DOHH2 (cell line): Measurements from ENCODE around the gene TPRG1L.
"Not testable (repeated sequence)": the region's sequence is repeated elsewhere in the genome, so short reads cannot be mapped to it uniquely, and the experiment has no call there.

ENCODE experiments used
- H3F3A ChIP-seq: fragments of 200-600 bp; sonication (generic), shearing (Covaris generic); 2 replicates; pipeline ENCODE4 v1.6.0; 2016; ENCODE audit warnings: antibody characterized with exemption, mild to moderate bottlenecking; ENCODE audit not compliant: control insufficient read depth, insufficient read depth
- H3K27ac ChIP-seq: fragments of 200-600 bp; sonication (generic); 2 replicates; pipeline ENCODE4 v1.5.1; 2014; ENCODE audit warnings: low read depth, mild to moderate bottlenecking, low read length, moderate library complexity
- H3K27me3 ChIP-seq: fragments of 200-600 bp; sonication (generic); 2 replicates; pipeline ENCODE4 v1.6.1; 2014; ENCODE audit warnings: mild to moderate bottlenecking, low read length, mixed read lengths; ENCODE audit not compliant: control insufficient read depth
- H3K36me3 ChIP-seq: fragments of 200-600 bp; sonication (generic); 2 replicates; pipeline ENCODE4 v1.6.1; 2014; ENCODE audit warnings: mild to moderate bottlenecking, low read length, moderate library complexity, mixed read lengths; ENCODE audit not compliant: control insufficient read depth
- H3K4me1 ChIP-seq: fragments of 200-600 bp; sonication (generic); 2 replicates; pipeline ENCODE4 v1.6.1; 2014; ENCODE audit warnings: mild to moderate bottlenecking, low read length, mixed read lengths; ENCODE audit not compliant: control insufficient read depth
- H3K4me2 ChIP-seq: fragments of 200-600 bp; sonication (generic); 2 replicates; pipeline ENCODE4 v1.6.0; 2014; ENCODE audit warnings: mild to moderate bottlenecking, low read length, moderate library complexity
- H3K4me3 ChIP-seq: fragments of 200-600 bp; sonication (generic); 2 replicates; pipeline ENCODE4 v1.5.1; 2014; ENCODE audit warnings: mild to moderate bottlenecking, low read length, mixed read lengths
- H3K79me2 ChIP-seq: fragments of 200-600 bp; sonication (generic); 2 replicates; pipeline ENCODE4 v1.6.1; 2014; ENCODE audit warnings: mild to moderate bottlenecking, low read length, mixed read lengths; ENCODE audit not compliant: control insufficient read depth
- H3K9me2 ChIP-seq: fragments of 200-600 bp; sonication (generic); replicated peaks from 2 replicates; pipeline ENCODE4 v1.6.1; 2014; ENCODE audit warnings: mild to moderate bottlenecking, low read length, mixed read lengths; ENCODE audit not compliant: control insufficient read depth
- H3K9me3 ChIP-seq: fragments of 200-600 bp; sonication (generic); 2 replicates; pipeline ENCODE4 v1.6.1; 2014; ENCODE audit warnings: antibody characterized with exemption, low read length, mixed read lengths; ENCODE audit not compliant: control insufficient read depth, insufficient read depth
- H4K20me1 ChIP-seq: fragments of 200-600 bp; sonication (generic); 2 replicates; pipeline ENCODE4 v1.6.0; 2014; ENCODE audit warnings: low read depth, mild to moderate bottlenecking, antibody characterized with exemption, low read length, moderate library complexity; ENCODE audit not compliant: control insufficient read depth, insufficient read depth
- EZH2phosphoT487 ChIP-seq: fragments of 200-600 bp; sonication (generic); IDR thresholded peaks from 2 replicates; pipeline ENCODE4 v1.6.1; 2017; ENCODE audit warnings: borderline replicate concordance, mild to moderate bottlenecking, antibody characterized with exemption, low read length, moderate library complexity, mixed read lengths
- TF ChIP-seq, protein P1 (sequence below): fragments of 200-600 bp; sonication (generic); IDR thresholded peaks from one replicate; pipeline ENCODE4 v1.5.1; 2014; ENCODE audit warnings: antibody characterized with exemption, mild to moderate bottlenecking, low read depth, low read length; ENCODE audit not compliant: poor library complexity, severe bottlenecking

The TPRG1L gene

DNA sequence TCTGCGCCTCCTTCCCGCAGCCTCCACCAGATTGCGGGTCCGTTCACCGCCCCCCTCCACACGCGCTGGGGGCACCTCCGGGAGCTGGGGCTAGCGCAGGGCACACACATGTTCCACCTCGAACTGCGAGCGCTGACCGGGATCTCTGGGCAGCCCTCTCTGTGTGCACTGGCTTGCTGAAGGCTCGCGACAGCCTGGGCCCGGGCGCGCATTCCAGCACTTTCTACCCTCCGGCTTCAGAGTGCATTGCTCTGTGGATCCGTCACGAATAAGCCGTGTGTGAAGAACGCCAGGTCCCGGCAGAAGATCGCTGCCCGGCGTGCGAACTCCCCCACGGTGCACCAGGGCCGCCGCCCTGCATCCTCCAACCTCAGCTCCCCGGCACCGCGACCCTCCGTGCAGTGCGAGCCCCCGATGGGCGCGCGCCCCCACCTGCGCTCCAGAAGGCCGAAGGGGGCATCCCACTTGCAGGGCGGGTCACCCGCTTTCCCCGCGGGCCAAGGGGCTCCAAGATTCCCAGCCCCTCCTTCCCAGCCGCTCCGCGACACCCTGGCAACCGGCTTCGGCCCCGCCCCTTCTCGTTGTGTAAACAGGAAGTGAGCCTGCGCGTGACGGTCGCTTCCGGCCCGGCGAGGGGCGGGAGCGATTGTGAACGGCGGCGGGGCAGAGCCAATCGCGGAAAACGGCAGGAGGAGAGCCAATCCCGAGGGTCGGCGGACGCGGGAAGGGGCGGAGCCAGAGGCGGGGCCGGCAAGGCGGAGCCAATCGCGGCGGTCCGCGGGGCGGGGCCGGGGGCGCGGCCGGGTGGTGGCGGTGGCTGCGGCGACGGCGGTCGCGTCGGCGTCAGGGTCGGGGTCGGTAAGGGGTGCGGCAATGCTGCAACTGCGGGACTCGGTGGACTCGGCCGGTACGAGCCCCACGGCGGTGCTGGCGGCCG lies at the start of gene TPRG1L:
TSS of gene TPRG1L (plus strand) at position 816 of the 937 bp plus-strand sequence. CDS start at position 874, 58 bp downstream.
- no peak within 1 kb of the TSS for H3K27ac ChIP-seq
- H3F3A ChIP-seq: no peaks in the 10 kb centered on the region
- TF ChIP-seq EZH2phosphoT487: no peak
- peak within 1 kb of the TSS; percentile 95 for H3K4me2 ChIP-seq
- H3K4me1 ChIP-seq: peaks cover 13% of the 10 kb centered on the region
- H3K36me3 ChIP-seq: peaks cover 13% of the 10 kb centered on the region
- no peaks in the 10 kb centered on the region for H4K20me1 ChIP-seq
- H3K9me2 ChIP-seq: no peaks in the 10 kb centered on the region
- H3K4me3 ChIP-seq: peak within 1 kb of the TSS; percentile 97
- no peaks in the 10 kb centered on the region for H3K9me3 ChIP-seq
- H3K27me3 ChIP-seq: peaks cover 5% of the 10 kb centered on the region; the same call in 1 of the 2 replicates
- H3K79me2 ChIP-seq: no peaks in the 10 kb centered on the region

DNA sequence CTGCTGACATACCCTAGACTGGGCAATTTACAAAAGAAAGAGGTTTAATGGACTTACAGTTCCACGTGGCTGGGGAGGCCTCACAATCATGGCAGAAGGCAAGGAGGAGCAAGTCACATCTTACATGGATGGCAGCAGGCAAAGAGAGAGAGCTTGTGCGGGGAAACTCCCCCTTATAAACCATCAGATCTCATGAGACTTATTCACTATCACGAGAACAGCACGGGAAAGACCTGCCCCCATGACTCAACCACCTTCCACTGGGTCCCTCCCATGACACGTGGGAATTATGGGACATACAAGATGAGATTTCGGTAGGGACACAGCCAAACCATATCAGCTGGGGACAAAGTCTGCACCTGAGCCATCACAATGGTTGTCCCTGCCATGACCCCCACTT lies 49.3 kb upstream of the TPRG1L start:
- H3K27me3 ChIP-seq, H3K4me3 ChIP-seq, H3K79me2 ChIP-seq, H3K27ac ChIP-seq, H3K9me2 ChIP-seq, H4K20me1 ChIP-seq, H3K4me2 ChIP-seq, H3K9me3 ChIP-seq, H3F3A ChIP-seq, H3K36me3 ChIP-seq, H3K4me1 ChIP-seq: not testable (repeated sequence)

DNA sequence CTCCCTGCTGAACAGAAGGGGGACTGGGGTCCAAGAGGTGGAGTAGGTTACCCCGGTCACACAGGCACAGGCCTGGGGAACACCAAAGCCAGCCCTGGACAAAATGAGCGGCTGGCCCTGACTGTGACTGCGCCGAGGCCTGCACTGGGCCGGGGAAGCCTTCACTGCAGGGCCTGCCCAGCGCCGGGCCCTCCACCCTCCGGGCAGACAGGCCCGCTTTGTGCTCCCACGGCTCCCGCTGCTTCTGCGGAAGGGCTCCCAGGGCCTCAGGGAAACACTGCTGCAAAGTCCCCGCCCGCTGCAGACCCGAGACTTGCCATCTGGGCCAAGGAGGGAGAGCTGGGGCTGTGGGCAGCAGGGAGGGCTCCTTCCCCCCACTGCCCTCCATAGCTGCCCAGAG lies 48.8 kb upstream of the TPRG1L start:
- Histone ChIP-seq H3K4me3 (no peak overlapping the region), H3K9me2 (no peaks in the 10 kb centered on the region), H4K20me1 (no peaks in the 10 kb centered on the region), H3K4me2 (no peak overlapping the region), H3K27ac (no peak overlapping the region), H3F3A (no peaks in the 10 kb centered on the region), H3K36me3 (no peaks in the 10 kb centered on the region), H3K9me3 (no peaks in the 10 kb centered on the region), H3K79me2 (no peaks in the 10 kb centered on the region), H3K27me3 (no peaks in the 10 kb centered on the region), H3K4me1 (no peaks in the 10 kb centered on the region)
- no peak for TF ChIP-seq EZH2phosphoT487
- TF ChIP-seq, protein P1, sequence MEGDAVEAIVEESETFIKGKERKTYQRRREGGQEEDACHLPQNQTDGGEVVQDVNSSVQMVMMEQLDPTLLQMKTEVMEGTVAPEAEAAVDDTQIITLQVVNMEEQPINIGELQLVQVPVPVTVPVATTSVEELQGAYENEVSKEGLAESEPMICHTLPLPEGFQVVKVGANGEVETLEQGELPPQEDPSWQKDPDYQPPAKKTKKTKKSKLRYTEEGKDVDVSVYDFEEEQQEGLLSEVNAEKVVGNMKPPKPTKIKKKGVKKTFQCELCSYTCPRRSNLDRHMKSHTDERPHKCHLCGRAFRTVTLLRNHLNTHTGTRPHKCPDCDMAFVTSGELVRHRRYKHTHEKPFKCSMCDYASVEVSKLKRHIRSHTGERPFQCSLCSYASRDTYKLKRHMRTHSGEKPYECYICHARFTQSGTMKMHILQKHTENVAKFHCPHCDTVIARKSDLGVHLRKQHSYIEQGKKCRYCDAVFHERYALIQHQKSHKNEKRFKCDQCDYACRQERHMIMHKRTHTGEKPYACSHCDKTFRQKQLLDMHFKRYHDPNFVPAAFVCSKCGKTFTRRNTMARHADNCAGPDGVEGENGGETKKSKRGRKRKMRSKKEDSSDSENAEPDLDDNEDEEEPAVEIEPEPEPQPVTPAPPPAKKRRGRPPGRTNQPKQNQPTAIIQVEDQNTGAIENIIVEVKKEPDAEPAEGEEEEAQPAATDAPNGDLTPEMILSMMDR: no peak

DNA sequence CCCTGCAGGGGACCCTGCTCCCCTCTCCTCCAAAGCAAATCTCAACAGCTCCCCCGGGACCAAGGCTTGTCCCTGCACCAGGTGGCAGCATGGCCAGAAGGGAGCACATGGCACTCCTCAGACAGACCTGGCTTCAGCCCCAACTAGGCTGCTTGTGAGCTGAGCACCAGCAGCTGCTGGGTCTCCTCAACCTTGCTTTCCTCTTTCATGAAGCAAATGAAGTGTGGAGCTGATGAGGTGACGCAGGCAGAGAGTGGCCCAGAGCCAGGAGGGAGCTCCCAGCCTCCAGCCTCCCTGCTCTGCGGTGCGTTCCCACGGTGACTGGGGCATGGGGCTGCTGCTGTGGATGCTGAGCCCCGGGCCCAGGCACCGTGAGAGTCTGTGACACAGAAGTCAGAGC lies 47.5 kb upstream of the TPRG1L start:
- Histone ChIP-seq H3K9me3 (peaks cover under 1% of the 10 kb centered on the region; the same call in 1 of the 2 replicates), H3K9me2 (no peaks in the 10 kb centered on the region), H3K36me3 (no peaks in the 10 kb centered on the region), H3F3A (no peaks in the 10 kb centered on the region), H3K4me2 (no peak overlapping the region), H3K4me1 (no peaks in the 10 kb centered on the region), H3K27ac (no peak overlapping the region), H3K79me2 (no peaks in the 10 kb centered on the region), H3K4me3 (no peak overlapping the region), H3K27me3 (no peaks in the 10 kb centered on the region), H4K20me1 (no peaks in the 10 kb centered on the region)
- TF ChIP-seq, protein P1: no peak
- TF ChIP-seq EZH2phosphoT487: no peak
